ENCODE data around the gene SELP. TPM values are rescaled to one million over a fixed set of nuclear protein-coding genes. Genes with fewer than 3 reads are reported as not detected.
"Not testable (repeated sequence)": the region's sequence is repeated elsewhere in the genome, so short reads cannot be mapped to it uniquely, and the experiment has no call there.

The SELP gene
- total RNA-seq, result 0.24 and 0.27 TPM in 2 replicates
- 0.34 TPM in 1 of 2 replicates, not detected in the other for polyA plus RNA-seq

GRCh38 chr1:169630006-169630405, at the start of gene SELP:
SELP (minus strand) TSS chr1:169630124; CDS start chr1:169630074, 50 bp downstream.
- H3K4me3 ChIP-seq, result no peak within 1 kb of the TSS
- H4K20me1 ChIP-seq (ENCODE audit: insufficient read depth, poor library complexity, severe bottlenecking), result no peaks in the 10 kb centered on the region
- H3K27ac ChIP-seq, result no peak within 1 kb of the TSS
- no peak within 1 kb of the TSS for H2AFZ ChIP-seq
- no peaks in the 10 kb centered on the region for H3K79me2 ChIP-seq
- H3K36me3 ChIP-seq (replicated peaks; ENCODE audit: insufficient read depth, low read depth), result no peaks in the 10 kb centered on the region
- no peaks in the 10 kb centered on the region for H3K4me1 ChIP-seq (ENCODE audit: insufficient read depth)
- DNase-seq (ENCODE audit: low spot score), result no peak
- H3K9me3 ChIP-seq (ENCODE audit: low read depth), result peaks cover 3% of the 10 kb centered on the region
- no peak within 1 kb of the TSS for H3K4me2 ChIP-seq
- H3K9me2 ChIP-seq (replicated peaks; ENCODE audit: insufficient read depth), result no peaks in the 10 kb centered on the region
- 96% methylated on average over 1 of the region's 1 CpG for WGBS (ENCODE audit: low lambda C conversion rate, missing lambda C conversion rate)
- TF ChIP-seq EZH2phosphoT487 (IDR thresholded peaks at IDR 0.05; ENCODE audit: low read depth, severe bottlenecking, unreplicated experiment) (no peak), CTCF (IDR thresholded peaks at IDR 0.05; ENCODE audit: poor library complexity) (no peak), EZH2 (IDR thresholded peaks at IDR 0.05; ENCODE audit: borderline replicate concordance) (no peak)
- no peaks in the 10 kb centered on the region for H3K27me3 ChIP-seq

GRCh38 chr1:169679692-169680091, 49.8 kb upstream of the SELP start:
- no peak for DNase-seq (ENCODE audit: low spot score)
- Histone ChIP-seq H3K4me3 (no peak overlapping the region), H3K27ac (no peak overlapping the region), H3K4me1 (ENCODE audit: insufficient read depth) (no peaks in the 10 kb centered on the region), H3K79me2 (no peaks in the 10 kb centered on the region), H3K9me3 (ENCODE audit: low read depth) (no peaks in the 10 kb centered on the region), H3K27me3 (no peaks in the 10 kb centered on the region), H3K9me2 (replicated peaks; ENCODE audit: insufficient read depth) (no peaks in the 10 kb centered on the region), H3K36me3 (replicated peaks; ENCODE audit: insufficient read depth, low read depth) (no peaks in the 10 kb centered on the region), H3K4me2 (no peak overlapping the region), H2AFZ (no peak overlapping the region), H4K20me1 (ENCODE audit: insufficient read depth, poor library complexity, severe bottlenecking) (no peaks in the 10 kb centered on the region)
- 61% methylated on average over 3 of the region's 3 CpGs for WGBS (ENCODE audit: low lambda C conversion rate, missing lambda C conversion rate)
- no peak for TF ChIP-seq EZH2 (IDR thresholded peaks at IDR 0.05; ENCODE audit: borderline replicate concordance)
- TF ChIP-seq CTCF (IDR thresholded peaks at IDR 0.05; ENCODE audit: poor library complexity), result no peak
- TF ChIP-seq EZH2phosphoT487 (IDR thresholded peaks at IDR 0.05; ENCODE audit: low read depth, severe bottlenecking, unreplicated experiment), result no peak

GRCh38 chr1:169676001-169676400, 46.1 kb upstream of the SELP start:
- H4K20me1 ChIP-seq (ENCODE audit: insufficient read depth, poor library complexity, severe bottlenecking), result no peaks in the 10 kb centered on the region
- H3K27ac ChIP-seq, result no peak overlapping the region
- 45% methylated on average over 2 of the region's 2 CpGs for WGBS (ENCODE audit: low lambda C conversion rate, missing lambda C conversion rate)
- no peak overlapping the region for H2AFZ ChIP-seq
- no peaks in the 10 kb centered on the region for H3K9me2 ChIP-seq (replicated peaks; ENCODE audit: insufficient read depth)
- no peaks in the 10 kb centered on the region for H3K36me3 ChIP-seq (replicated peaks; ENCODE audit: insufficient read depth, low read depth)
- no peaks in the 10 kb centered on the region for H3K4me1 ChIP-seq (ENCODE audit: insufficient read depth)
- no peak overlapping the region for H3K4me3 ChIP-seq
- no peak overlapping the region for H3K4me2 ChIP-seq
- H3K27me3 ChIP-seq, result no peaks in the 10 kb centered on the region
- no peaks in the 10 kb centered on the region for H3K9me3 ChIP-seq (ENCODE audit: low read depth)
- no peak for DNase-seq (ENCODE audit: low spot score)
- no peak for TF ChIP-seq EZH2phosphoT487 (IDR thresholded peaks at IDR 0.05; ENCODE audit: low read depth, severe bottlenecking, unreplicated experiment)
- no peak for TF ChIP-seq CTCF (IDR thresholded peaks at IDR 0.05; ENCODE audit: poor library complexity)
- TF ChIP-seq EZH2 (IDR thresholded peaks at IDR 0.05; ENCODE audit: borderline replicate concordance), result no peak
- H3K79me2 ChIP-seq, result no peaks in the 10 kb centered on the region

GRCh38 chr1:169670836-169671235, 40.9 kb upstream of the SELP start:
- Histone ChIP-seq H3K27me3 (no peaks in the 10 kb centered on the region), H3K4me3 (no peak overlapping the region), H3K36me3 (replicated peaks; ENCODE audit: insufficient read depth, low read depth) (no peaks in the 10 kb centered on the region), H2AFZ (no peak overlapping the region), H3K79me2 (no peaks in the 10 kb centered on the region), H3K9me2 (replicated peaks; ENCODE audit: insufficient read depth) (no peaks in the 10 kb centered on the region), H4K20me1 (ENCODE audit: insufficient read depth, poor library complexity, severe bottlenecking) (no peaks in the 10 kb centered on the region), H3K4me2 (no peak overlapping the region), H3K27ac (no peak overlapping the region), H3K9me3 (ENCODE audit: low read depth) (no peaks in the 10 kb centered on the region), H3K4me1 (ENCODE audit: insufficient read depth) (no peaks in the 10 kb centered on the region)
- no peak for TF ChIP-seq EZH2phosphoT487 (IDR thresholded peaks at IDR 0.05; ENCODE audit: low read depth, severe bottlenecking, unreplicated experiment)
- TF ChIP-seq EZH2 (IDR thresholded peaks at IDR 0.05; ENCODE audit: borderline replicate concordance), result no peak
- no peak for TF ChIP-seq CTCF (IDR thresholded peaks at IDR 0.05; ENCODE audit: poor library complexity)
- 37% methylated on average over 3 of the region's 3 CpGs for WGBS (ENCODE audit: low lambda C conversion rate, missing lambda C conversion rate)
- no peak for DNase-seq (ENCODE audit: low spot score)

GRCh38 chr1:169670244-169670643, 40.3 kb upstream of the SELP start:
- H3K79me2 ChIP-seq; H3K27me3 ChIP-seq; H3K27ac ChIP-seq; H3K4me1 ChIP-seq (ENCODE audit: insufficient read depth); H3K4me2 ChIP-seq; H4K20me1 ChIP-seq (ENCODE audit: insufficient read depth, poor library complexity, severe bottlenecking); H3K4me3 ChIP-seq; H3K9me3 ChIP-seq (ENCODE audit: low read depth); H2AFZ ChIP-seq; DNase-seq (ENCODE audit: low spot score); H3K9me2 ChIP-seq (replicated peaks; ENCODE audit: insufficient read depth); H3K36me3 ChIP-seq (replicated peaks; ENCODE audit: insufficient read depth, low read depth): not testable (repeated sequence)
- WGBS (ENCODE audit: low lambda C conversion rate, missing lambda C conversion rate), result 95% methylated on average over 3 of the region's 3 CpGs
